GM21717 (cell line): ENCODE measurements around the gene KLHDC3.

Experiments
- ATAC-seq: cut with Tn5 transposase; IDR thresholded peaks from one replicate; pipeline ENCODE4 v1.9.1; 2021; ENCODE audit warnings: mild to moderate bottlenecking, moderate library complexity; ENCODE audit not compliant: unreplicated experiment

Gene KLHDC3

DNA sequence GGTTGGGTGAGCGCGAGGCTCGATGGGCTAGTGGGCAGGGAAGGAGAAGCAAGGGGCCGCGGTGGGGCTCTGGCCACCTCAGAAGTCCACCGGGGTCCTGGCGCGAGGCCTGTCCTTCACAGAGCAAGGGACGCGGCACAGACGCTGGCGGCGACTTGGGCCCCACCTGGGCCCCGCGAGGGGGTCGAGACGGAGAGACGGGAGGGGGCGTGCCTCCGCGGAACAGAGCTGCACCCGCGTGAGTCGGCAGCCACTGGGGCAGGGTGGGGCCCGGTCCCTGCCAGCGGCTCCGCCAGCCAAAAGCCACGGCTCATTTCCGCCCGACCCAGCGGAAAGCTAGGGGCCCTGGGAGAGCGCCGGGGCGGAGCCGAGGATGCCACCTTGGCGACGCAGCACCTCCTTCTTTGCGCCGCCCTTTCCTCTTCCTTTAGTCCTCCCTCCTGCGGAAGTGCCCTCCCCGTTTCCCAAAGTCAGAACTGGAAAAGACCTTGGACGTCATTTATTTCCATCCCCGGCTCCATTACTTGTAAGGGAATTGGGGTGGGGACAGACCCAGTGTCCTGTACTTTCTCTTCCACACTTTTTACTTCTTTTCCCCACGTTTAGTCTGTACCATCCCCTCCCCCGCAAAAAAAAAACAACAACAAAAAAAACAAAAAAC lies 39.6 kb downstream of the KLHDC3 start, which contains the start of gene CUL7:
Gene CUL7, minus strand, starts transcription at position 307 of the 661 bp plus-strand sequence. CDS start 1,063 bp downstream, outside the sequence.
- peak; percentile 43 for ATAC-seq

DNA sequence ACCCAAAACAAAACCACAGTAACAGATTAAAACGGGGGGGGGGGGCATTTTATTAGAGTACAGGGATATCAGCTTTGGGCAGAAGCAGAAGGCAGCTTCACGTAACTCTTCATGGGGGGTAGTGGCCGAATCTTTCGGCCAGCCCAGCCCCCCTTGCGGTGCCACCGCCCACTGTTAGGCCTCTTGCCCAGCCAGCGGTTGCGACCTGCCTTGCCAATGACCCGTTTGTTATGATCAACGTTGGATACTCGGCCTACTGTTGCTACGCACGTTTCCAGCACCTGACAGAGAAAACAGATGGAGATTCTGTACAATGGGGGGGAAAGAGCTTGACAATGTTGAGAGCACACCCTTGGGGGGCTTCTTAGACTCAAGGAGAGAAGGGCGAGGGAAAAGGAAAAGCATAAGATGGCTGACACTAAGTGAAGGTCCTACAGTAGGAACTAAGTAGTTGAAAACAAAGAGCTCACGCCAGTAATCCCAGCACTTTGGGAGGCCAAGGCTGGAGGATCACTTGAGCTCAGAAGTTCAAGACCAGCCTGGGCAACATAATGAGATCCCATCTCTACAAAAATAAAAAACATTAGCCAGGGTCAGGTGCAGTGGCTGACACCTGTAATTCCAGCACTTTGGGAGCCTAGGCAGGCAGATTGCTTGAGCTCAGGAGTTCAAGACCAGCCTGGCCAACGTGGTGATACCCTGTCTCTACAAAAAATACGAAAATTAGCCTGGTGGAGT lies 40.3 kb downstream of the KLHDC3 start:
- ATAC-seq, result no peak

DNA sequence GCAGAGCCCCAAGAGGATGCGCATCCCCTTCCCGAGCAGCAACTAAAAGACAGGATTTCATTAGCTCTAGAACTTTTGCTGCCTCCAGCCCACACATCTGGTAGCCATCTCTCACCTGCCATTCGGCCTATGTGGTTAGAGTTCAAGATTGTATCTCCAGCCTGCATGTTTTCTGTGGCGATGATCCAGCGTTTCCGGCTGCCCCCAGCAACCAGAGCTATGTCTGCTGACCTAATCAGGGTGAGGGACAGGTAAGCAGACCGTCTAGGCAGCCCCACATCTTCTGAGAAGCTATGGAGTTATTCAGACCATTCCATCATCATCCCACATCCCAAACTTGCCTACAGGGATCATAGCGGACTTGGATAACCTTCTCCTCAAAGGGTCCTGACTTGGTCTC lies 41.9 kb downstream of the KLHDC3 start:
- no peak for ATAC-seq

DNA sequence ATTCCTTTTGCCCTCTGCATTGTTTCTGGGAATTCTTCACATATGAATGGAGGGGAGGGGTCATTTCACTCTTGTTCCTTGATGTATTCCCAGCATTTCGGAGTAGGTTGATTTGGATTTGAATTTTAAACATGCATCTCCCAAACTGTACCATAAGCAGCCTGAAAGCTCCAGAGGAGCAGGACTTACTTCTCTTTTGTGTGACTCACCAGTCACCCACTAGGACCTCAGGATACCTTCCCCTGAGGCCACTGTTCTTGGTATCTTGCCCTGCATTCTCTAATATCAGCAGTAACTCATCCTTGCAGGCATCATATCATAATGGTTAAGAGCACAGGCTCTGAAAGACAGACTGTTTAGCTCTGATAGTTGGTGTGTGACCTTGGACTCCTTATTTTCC lies 44.5 kb downstream of the KLHDC3 start:
- no peak for ATAC-seq

DNA sequence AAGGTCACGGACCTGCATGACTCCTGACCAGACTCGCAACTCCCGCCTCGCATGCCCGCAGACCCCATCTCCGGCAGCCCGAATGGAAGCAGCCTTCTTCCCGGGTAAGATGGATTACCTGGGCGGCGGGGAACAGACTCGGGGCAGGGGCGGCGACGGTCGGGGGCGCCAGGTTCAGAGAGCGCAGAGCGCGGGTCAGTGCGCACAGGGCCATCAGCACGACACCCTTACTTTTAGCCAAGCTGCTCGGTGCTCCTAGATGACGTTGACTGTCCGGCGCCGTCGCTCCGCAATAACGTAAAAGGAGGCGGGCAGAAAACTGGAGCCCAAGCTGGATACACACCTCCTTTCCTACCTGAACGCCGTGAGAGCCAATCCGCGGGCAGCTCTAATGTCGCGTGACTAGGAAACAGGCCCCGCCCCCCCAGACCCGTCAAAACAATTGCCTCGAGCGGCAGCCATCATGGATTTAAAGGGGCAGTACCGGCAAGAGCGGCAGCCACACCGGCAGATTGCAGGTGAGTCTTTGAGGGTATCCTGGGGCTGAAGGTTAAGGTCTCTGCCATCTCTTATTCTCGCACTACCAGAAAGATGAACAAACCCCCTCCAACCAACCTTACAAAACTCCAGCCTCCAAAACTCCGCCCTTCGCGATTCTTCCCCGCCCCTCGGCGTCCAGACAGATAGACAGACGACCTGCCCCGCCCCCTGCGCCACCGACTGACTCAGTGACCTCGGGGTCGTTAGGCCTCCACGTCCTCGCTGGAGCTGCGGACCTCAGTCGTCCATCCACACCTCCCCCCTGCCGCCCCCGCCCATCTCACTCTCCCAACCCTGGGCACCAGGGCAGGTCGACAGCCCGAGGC lies 45.4 kb downstream of the KLHDC3 start, which contains the start of the genes KLC4 and MRPL2:
Gene KLC4, plus strand, starts transcription at position 464 of the 866 bp plus-strand sequence. CDS start 1,705 bp downstream, outside the sequence.
Gene MRPL2, minus strand, starts transcription at position 267 of the 866 bp plus-strand sequence. Its CDS starts 53 bp downstream, at position 214.
- peak; percentile 69 for ATAC-seq

DNA sequence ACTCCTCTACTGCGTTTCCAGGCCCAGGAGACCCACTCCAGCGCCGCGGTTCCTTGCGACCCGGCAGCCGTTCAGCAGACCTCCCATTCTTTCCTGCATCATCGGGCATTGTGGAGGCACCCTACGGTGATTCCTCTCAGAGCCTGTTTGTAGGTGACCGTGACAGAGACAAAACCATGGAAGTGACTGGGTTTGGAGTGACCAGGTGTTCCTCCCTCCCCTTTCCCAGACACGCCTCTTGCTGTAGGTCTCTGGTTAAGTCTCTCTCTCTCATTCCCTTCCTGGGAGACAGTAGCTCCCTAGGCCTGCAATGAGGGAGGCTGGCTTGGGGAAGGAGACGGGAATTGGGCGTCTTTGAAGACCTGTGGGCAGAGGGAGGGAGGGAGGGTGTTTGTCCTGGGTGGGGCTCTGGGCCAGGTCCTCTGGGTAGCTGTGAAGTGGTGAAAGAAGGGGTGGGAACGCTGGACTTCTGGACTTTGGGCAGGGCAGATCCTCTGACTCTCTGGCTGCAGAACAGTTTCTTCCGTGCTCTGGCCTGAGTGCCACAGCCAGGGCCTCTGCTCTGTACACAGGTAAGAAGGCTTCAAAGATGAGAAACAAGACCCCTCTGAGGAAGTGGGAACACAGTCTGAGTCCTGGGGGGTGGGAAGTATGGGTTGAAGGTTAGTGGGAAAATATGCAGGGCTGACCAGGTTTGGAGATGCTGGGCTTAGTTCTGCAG lies 46.1 kb downstream of the KLHDC3 start:
- ATAC-seq, result no peak

DNA sequence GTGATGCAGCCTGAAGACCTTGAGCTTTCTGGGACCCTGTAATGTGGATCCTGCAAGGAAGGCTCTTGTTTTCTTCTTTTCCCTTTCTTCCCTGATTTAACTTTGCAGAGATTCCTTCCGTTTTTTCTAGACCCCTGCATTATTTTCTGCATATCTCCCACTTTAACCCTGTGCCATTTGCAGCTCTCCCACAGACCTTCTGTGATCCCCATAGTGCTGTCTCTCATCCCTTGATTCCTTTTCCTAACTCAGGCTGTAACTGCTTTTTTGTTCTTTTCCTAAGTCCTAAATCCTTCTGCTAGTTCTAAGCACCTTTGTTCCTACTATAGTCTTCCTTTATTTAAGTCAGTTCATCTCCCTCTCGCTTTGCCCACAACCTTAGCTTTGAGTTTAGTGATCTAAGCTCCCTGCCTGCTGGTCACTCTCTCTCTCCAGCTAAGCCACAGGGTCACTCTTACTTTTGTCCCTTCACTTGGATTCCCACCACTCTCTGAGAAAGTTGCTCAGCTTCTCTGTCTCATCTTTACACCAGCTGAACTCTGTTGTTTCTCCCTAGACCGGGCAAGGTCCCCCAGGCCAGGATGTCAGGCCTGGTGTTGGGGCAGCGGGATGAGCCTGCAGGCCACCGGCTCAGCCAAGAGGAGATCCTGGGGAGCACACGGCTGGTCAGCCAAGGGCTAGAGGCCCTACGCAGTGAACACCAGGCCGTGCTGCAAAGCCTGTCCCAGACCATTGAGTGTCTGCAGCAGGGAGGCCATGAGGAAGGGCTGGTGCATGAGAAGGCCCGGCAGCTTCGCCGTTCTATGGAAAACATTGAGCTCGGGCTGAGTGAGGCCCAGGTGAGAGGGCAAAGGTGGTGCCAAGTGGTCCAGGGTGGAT lies 46.9 kb downstream of the KLHDC3 start:
- ATAC-seq, result no peak

DNA sequence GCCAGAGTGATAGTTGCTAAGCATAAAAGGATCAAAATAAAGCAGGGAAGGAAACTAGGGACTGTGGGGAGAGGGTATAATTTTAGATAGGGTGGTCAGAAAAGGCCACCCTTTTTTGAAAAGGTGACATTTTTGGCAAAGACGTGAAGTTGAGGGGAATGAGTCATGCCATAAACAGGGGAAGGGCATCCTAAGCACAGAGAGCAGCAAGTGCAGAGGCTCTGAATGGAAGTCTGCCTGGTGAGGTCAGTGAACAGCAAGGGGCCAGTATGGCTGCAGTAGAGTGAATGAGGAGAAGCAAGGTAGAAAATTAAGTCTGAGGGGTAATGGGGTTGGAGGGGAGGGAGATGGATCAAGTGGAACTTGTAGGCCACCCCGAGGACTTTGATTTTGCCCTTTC lies 47.8 kb downstream of the KLHDC3 start:
- ATAC-seq, result no peak

DNA sequence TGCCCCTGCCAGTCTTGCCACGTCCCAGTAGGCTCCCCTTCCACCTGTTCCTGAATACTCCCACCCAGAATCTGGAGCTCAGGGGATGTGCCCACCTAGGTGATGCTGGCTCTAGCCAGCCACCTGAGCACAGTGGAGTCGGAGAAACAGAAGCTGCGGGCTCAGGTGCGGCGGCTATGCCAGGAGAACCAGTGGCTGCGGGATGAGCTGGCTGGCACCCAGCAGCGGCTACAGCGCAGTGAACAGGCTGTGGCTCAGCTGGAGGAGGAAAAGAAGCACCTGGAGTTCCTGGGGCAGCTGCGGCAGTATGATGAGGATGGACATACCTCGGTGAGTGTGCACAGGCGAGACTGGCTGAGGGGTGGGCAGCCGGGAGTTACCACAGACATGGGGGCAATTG lies 48.8 kb downstream of the KLHDC3 start:
- no peak for ATAC-seq

DNA sequence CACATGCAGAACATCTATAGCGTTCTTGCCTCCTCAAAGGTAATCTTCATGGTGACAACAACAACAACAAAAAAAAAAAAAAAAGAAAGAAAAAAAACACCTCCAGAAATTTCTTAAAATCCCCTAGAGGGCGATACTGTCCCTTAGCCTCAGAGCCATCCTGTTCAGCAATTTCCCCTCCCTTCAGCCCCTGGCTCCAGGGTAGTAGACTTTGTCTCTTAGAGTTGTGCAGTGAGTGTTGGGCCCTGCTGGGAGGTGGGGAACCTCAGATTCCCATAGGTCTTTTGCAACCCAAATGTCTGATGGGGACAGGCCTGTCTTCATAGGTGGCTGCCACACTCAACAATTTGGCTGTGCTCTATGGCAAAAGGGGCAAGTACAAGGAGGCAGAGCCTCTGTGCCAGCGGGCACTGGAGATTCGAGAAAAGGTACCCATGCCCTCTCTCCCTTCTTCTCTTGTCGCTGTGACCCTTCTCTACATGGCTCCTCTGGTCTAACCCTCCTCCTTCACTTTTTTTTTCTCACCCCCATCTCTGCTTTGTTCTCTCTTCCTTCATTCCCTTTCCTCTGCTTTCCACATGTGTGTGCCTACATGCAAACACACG lies 56.1 kb downstream of the KLHDC3 start:
- no peak for ATAC-seq
